ENCODE data around the gene GOLGA6D. TPM values are rescaled to one million over a fixed set of nuclear protein-coding genes. Genes with fewer than 3 reads are reported as not detected.
"Not testable (repeated sequence)": the region's sequence is repeated elsewhere in the genome, so short reads cannot be mapped to it uniquely, and the experiment has no call there.

GOLGA6D gene
- total RNA-seq, 1 donor from 2014 or later, result 0.19 TPM

DNA sequence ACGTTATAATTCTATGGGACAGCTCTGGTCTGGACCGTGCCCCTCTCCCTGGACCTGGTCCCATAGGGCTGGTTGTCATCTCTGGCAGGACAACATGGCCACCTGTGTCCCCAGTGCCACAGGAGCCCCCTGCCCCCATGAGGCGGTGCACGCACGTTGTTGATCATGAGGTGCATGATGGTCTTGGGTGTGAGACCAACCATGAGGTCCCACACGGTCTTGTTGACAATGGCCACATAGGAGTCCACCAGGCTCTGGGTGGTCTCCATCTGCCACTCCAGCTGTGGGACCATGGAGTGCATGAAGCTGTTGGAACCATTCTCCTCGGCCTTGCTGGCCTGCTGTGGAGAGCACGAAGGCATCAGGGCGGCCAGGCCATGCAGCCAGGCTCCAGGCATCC, 19.7 kb downstream of the GOLGA6D start:
- Mint-ChIP-seq H3K27ac (no peak overlapping the region), H3K36me3 (no peaks in the 10 kb centered on the region), H3K4me1 (ENCODE audit: unreplicated experiment) (no peaks in the 10 kb centered on the region), H3K4me3 (no peak overlapping the region), H3K9me3 (no peaks in the 10 kb centered on the region), H3K27me3 (peaks cover 34% of the 10 kb centered on the region)
- TF ChIP-seq CTCF (conservative IDR thresholded peaks at IDR 0.05), result no peak
- DNase-seq (ENCODE audit: extremely low spot score, unreplicated experiment), result peak; percentile 63

DNA sequence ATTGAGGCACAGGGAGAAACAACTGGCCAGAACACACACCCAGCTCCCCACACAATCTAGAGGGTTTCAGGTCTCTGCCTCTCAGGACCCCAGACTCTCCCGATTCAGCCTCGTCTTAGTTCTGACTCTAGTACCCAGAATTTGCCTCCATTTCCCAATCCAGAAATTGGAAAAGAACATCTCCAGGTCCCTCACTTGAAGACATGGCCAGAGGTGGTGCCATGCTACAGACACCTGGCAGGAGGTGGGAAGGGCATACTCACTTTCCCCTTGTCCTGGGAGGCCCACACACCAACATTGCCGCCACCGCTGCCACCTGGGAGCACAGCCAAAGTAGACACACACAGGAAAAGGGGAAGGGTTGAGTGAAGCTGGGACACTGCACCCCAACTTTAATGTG, 20.1 kb downstream of the GOLGA6D start:
- H3K36me3 Mint-ChIP-seq, result not testable (repeated sequence)
- DNase-seq (ENCODE audit: extremely low spot score, unreplicated experiment), result peak; percentile 44

DNA sequence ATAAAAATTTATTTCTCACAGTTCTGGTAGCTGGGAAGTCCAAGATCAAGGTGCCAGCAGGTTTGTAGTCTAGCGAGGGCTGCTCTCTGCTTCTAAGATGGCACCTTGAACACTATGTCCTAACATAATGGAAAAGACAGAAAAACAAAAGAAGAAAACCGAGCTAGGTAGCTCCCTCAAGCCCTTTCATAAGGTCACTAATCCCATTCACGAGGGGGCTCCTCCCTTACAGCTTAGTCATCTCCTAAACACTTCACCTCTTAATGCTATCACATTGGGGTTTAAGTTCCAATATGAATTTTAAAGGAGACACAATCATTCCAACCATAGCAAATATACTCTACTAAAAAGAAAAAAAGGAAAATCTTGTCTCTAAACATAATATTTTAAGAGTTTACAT, 23.6 kb downstream of the GOLGA6D start:
- H3K9me3 Mint-ChIP-seq, result no peaks in the 10 kb centered on the region
- no peak for TF ChIP-seq CTCF (conservative IDR thresholded peaks at IDR 0.05)
- no peak overlapping the region for H3K27ac Mint-ChIP-seq
- no peak overlapping the region for H3K4me3 Mint-ChIP-seq
- peaks cover 57% of the 10 kb centered on the region for H3K27me3 Mint-ChIP-seq
- H3K36me3 Mint-ChIP-seq, result no peaks in the 10 kb centered on the region
- no peak for DNase-seq (ENCODE audit: extremely low spot score, unreplicated experiment)
- H3K4me1 Mint-ChIP-seq (ENCODE audit: unreplicated experiment), result peaks cover 10% of the 10 kb centered on the region

More for the DNA sequence above, 20.1 kb downstream of the GOLGA6D start:
- H3K4me1 Mint-ChIP-seq (ENCODE audit: unreplicated experiment); H3K4me3 Mint-ChIP-seq; H3K9me3 Mint-ChIP-seq; H3K27ac Mint-ChIP-seq: not testable (repeated sequence)
- H3K27me3 Mint-ChIP-seq, result peaks cover 36% of the 10 kb centered on the region

DNA sequence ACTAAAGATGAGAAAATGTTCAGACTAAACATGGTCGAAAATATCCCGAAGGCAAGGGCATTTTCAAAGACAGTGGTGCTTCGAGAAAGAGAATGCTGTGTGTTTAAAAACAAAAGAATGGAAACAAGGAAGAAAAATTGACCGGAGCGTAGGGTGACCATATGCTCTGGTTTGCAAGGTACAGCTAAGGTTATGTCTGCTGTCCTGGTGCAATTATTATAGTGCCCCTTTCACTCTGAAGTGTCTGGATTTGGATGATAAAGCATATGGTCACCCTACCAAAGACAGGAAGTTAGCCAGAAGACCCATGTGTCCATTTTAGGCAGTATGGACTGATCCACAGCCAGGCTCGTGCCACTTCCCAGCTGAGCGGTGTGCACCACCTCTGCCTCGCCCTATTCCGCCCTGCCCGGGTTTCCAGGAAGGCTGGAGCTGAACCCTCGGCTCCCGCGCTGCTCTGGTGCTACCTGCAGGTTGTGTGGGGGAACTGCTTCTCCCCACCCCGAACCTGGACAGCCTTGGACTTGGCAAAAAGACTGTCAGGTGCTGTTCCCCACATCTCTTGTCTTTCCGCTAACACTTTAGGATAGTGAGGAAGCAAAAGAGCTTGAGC, 25.2 kb downstream of the GOLGA6D start:
- H3K4me1 Mint-ChIP-seq (ENCODE audit: unreplicated experiment), result peaks cover 10% of the 10 kb centered on the region
- H3K27me3 Mint-ChIP-seq, result peaks cover 62% of the 10 kb centered on the region

DNA sequence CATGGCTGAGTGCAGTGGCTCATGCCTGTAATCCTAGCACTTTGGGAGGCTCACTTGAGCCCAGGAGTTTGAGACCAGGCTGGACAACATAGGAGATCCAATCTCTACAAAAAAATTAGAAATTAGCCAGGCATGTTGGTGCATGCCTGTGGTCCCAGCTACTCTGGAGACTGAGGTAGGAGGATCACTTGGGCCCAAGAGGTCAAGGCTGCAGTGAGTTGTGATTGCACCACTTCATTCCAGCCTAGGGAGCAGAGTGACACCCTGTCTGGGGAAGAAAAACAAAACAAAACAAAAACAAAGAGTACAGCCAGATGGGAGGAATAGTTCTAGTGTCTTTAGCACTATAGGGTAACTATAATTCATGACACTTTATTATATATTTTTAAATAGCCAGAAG, 27.1 kb downstream of the GOLGA6D start:
- no peak for TF ChIP-seq CTCF (conservative IDR thresholded peaks at IDR 0.05)
- Mint-ChIP-seq H3K27ac (no peak overlapping the region), H3K9me3 (no peaks in the 10 kb centered on the region), H3K4me3 (no peak overlapping the region), H3K36me3 (no peaks in the 10 kb centered on the region), H3K4me1 (ENCODE audit: unreplicated experiment) (peaks cover 10% of the 10 kb centered on the region), H3K27me3 (peaks cover 50% of the 10 kb centered on the region)
- no peak for DNase-seq (ENCODE audit: extremely low spot score, unreplicated experiment)

More for the DNA sequence above, 25.2 kb downstream of the GOLGA6D start:
- H3K27ac Mint-ChIP-seq, result no peak overlapping the region
- TF ChIP-seq CTCF (conservative IDR thresholded peaks at IDR 0.05), result peak; percentile 68
- no peaks in the 10 kb centered on the region for H3K36me3 Mint-ChIP-seq
- no peak for DNase-seq (ENCODE audit: extremely low spot score, unreplicated experiment)
- no peaks in the 10 kb centered on the region for H3K9me3 Mint-ChIP-seq
- no peak overlapping the region for H3K4me3 Mint-ChIP-seq

GRCh38 chr15:75312548-75312947, 29.9 kb downstream of the GOLGA6D start:
- H3K27ac Mint-ChIP-seq; DNase-seq (ENCODE audit: extremely low spot score, unreplicated experiment); H3K9me3 Mint-ChIP-seq; H3K36me3 Mint-ChIP-seq; H3K4me3 Mint-ChIP-seq: not testable (repeated sequence)
- peaks cover 10% of the 10 kb centered on the region for H3K4me1 Mint-ChIP-seq (ENCODE audit: unreplicated experiment)
- H3K27me3 Mint-ChIP-seq, result peaks cover 28% of the 10 kb centered on the region
